HG02571 (cell line): ENCODE results near the gene HOXA10.

Experiments used
- ATAC-seq: cut with Tn5 transposase; IDR thresholded peaks from one replicate; pipeline ENCODE4 v1.9.1; 2021; ENCODE audit warnings: mild to moderate bottlenecking, moderate library complexity; ENCODE audit not compliant: unreplicated experiment

Gene HOXA10

GRCh38 chr7:27180431-27181420 lies 6.6 kb upstream of the HOXA10 start:
- no peak for ATAC-seq

- no peak for ATAC-seq
Observed at GRCh38 chr7:27179503-27180430, 5.6 kb upstream of the HOXA10 start.

DNA sequence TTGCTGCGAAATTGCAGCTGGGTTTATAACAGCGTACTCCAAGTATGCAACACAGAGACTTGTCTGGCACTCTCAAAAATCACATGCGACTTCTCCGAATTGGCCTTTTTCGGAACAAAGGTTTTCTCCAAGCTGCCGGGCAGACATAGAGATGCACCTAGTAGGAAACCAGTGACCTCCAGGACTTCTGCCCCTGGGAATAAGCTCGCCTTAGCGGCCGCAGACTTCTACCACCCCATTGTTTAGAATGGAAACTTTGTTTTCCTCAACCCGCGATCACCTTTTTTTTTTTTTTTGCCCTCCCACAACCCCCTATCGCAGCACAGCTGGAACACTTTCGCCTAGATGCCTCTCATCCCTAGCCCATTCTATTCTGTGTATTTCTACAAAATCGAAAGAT lies 4.9 kb upstream of the HOXA10 start:
- ATAC-seq: no peak

DNA sequence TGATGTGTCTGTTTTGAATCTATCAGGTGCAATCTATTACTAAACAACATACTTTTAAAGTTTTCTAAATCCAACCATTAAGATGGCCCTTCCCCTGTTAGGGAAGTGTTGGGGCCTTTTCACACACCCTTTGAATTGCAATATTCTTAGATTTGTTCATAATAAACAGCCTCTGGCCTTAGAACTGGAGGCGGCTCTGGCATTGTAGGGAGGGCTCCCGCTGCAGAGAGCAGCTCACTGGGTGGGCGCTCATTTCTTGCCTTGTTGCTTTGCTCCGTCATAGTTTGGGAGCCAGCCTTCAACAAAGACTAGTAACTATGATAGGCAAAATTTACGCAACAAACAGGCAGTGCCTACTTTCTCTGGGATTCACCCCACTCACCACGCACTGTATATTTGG lies 4.2 kb upstream of the HOXA10 start:
- no peak for ATAC-seq

GRCh38 chr7:27177795-27178320 lies 3.7 kb upstream of the HOXA10 start:
- no peak for ATAC-seq

DNA sequence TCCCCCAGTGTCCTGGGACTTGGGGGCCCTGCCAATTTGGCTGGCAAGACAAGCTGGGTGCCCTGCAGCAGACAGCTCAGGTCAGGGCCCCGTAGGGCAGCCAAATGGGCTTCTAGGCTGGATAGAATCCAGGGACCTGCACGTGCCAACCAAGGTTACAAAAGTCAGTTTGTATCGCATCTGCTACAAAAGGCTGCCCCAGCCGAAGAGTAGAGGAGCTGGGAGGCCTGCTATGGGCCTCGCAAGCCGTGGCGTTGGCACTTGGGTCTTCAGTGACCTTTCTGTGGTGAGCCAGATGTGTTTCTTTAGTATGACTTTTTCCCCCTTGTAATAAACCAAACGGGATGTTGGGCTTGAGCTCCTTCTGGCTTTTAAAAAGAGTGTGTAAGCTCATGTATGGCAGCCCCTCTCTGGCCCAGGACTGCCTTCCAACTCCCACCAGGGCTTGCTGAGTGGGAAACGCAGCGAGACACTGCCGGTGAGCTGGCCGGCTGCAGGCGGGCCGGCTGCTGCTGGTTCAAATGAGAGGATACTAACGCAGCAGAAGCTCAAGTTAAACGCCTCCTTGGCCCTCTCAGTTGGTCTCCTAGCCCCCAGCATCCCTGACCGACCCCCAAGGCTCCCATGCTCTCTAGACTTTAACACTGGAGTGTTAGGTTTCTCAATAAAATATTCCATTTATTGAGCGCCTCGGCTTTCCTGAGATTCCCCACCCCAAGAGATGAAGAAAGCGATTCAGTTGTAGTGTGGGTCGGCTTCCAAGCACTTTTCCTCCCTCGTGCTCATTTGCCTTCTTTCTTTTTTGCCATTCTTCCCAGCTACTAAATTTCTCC lies 3.1 kb upstream of the HOXA10 start:
- ATAC-seq: no peak

- no peak for ATAC-seq
Observed at GRCh38 chr7:27176524-27176845, 2.4 kb upstream of the HOXA10 start.

GRCh38 chr7:27175626-27176523 lies 1.8 kb upstream of the HOXA10 start:
- ATAC-seq: no peak

- ATAC-seq: no peak
Observed at GRCh38 chr7:27174874-27175625, 930 bp upstream of the HOXA10 start.

DNA sequence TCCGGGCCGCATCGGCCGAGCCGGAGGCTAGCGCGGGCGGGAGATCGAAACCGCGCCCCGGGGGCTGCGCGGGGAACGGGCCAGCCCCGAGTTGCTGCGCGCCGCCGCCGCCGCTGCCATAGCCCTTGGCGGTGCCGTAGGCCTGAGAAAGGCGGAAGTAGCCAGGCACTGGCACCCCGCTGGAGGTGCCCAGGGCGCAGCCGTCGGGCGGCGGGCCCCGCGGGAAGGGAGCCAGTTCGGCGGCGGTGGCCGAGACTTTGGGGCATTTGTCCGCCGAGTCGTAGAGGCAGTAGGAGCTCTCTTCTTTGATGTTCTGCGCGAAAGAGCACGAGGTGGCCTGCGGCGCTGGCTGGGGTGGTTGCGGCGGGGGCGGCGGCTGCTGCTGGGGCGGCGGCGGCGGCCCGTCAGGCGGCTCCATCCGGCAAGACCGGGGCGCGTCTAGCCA lies 587 bp downstream of the HOXA10 start:
- no peak for ATAC-seq

GRCh38 chr7:27172823-27173510 lies 1.2 kb downstream of the HOXA10 start:
- no peak for ATAC-seq

DNA sequence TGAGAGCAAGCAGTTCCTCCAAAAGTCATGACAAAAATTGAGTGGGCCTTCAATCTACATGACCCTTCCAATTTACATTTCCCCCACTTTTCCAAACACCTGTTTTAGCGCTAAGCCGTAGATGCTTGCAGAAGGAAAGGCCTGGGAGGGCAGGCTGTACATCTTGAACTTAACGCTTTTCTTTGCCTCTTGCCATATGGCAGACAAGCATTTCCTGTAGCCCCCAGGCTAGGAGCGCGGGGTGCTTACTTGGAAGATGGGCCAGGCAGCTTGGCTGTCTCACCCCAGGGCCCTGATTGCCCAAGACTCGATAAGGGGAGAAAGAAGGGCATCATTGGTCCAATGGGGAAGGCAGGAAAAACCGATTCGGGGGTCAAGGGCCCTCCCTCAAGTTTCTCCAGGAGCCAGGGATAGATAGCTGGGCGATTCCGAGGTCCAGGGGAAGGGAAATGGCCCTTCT lies 1.8 kb downstream of the HOXA10 start:
- ATAC-seq: no peak

- no peak for ATAC-seq
Observed at GRCh38 chr7:27171637-27172314, 2.3 kb downstream of the HOXA10 start.

DNA sequence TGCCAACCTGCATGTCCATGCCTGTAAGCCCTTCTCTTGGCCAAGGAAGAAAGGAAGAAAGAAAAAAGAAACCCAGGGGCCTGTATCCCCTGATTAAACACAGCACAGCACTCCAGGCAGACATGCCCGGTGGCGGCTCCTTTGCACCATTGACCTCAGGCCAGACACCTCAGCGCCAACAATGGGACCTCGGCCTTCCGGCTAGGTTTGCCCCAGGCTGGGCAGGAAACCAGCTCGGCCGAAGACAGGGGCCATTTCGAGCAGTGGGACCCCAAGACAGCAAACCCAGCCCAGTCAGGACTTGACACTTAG lies 2.8 kb downstream of the HOXA10 start:
- no peak for ATAC-seq

DNA sequence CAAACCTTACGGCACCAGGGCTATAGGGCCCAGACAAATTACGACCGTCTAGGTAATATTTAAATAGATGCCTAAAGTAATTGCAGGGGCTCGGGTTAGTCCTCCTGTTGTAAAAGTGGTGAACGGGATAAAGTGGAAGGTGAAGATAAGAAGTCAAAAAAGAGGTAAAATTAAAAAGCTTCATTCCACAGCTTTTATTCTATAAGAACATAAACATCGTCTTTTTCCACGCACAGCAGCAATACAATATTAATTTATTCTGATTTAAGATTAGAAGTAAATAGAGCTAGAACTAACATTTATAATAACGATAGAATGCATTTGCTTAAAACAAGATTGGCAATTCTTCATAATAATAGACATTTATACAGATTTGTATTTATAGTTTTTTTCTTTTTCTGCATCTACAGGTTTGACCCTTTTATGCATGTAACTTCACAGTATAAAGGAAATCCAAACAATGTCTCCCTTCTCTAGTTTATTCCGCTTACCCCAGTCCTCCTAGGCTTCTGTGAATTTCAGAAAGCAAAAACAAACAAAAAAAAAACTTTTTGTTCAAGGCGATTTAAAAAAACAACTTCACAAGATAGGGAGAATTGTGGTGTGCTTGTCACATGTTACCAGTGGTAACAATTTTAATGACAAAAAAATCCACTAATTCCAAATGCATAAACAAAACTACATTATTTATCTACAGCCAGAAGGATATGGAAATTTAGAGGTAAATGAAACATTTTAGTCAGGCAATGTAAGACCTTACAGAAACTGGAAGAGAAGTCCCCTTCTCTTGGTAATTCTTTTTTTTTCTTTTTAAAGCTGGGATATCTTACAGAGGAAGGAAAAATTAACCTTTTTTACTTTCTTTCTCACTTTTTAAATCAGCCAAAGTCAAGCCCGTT lies 3.4 kb downstream of the HOXA10 start:
- ATAC-seq: no peak

DNA sequence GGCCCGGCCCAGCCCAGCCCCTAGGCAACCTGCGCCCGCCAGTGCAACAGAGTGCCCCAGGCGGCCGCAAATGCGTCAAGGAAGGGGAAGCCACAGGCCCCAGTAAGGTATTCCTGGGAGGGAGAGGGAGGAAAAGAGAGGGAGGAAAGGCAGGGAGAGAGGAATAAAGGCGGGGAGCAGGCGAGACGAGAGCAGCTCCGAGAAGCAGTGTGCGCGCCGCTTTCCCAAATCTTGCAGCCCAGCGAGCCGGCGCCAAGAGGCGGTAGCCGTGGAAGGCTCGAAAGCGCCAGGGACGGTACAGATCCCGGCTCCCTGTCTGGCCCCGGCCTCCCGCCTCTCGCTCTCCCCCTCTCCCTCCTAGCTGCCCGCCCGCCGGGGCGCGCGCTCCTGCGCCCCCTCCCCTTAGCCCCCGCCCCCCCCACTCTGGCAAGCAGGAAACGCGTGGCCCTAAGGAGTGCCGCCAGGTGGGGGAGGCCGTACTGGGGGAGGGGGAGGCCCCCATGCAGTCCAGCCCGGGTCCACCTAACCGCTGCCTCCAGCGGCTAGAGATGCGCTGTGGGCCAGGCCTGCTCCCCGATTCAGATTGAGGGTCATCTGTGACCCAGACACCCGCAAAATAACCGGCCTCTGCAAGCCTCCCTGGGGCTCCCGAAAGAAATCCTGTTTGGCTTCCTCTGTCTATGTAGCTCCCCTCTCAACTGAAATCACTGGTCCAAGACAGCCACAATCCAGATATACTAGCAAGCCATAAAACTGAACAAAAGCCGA lies 4.3 kb downstream of the HOXA10 start:
- no peak for ATAC-seq
